ENCODE data around the gene TMEM179B.
"Not testable (repeated sequence)": the region's sequence is repeated elsewhere in the genome, so short reads cannot be mapped to it uniquely, and the experiment has no call there.

The TMEM179B gene

DNA sequence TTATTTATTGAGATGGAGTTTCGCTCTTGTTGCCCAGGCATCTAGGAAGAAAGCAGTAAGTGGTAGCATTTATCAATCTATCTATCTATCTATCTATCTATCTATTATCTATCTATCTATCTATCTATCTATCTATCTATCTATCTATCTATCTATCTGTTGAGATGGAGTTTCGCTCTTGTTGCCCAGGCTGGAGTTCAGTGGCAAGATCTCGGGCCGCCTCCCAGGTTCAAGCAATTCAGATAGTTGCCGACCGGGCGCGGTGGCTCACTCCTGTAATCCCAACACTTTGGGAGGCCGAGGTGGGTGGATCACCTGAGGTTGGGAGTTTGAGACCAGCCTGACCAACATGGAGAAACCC lies 26.4 kb upstream of the TMEM179B start:
- not testable (repeated sequence) for H3K9me3 ChIP-seq (ENCODE audit: control insufficient read depth, low read length); H3K27ac ChIP-seq (ENCODE audit: insufficient read depth, low read depth, low read length, poor library complexity, severe bottlenecking); H3K4me1 ChIP-seq (ENCODE audit: control insufficient read depth, insufficient read depth, low read length); H3K27me3 ChIP-seq (ENCODE audit: control insufficient read depth, insufficient read depth, low read length, poor library complexity, severe bottlenecking); H3K36me3 ChIP-seq (ENCODE audit: control insufficient read depth, insufficient read depth, low read length); H3K4me3 ChIP-seq (ENCODE audit: insufficient read depth, low read depth, low read length)
- WGBS, 2 experiments = 44 to 48% methylated on average over 8 of the region's 9 CpGs

DNA sequence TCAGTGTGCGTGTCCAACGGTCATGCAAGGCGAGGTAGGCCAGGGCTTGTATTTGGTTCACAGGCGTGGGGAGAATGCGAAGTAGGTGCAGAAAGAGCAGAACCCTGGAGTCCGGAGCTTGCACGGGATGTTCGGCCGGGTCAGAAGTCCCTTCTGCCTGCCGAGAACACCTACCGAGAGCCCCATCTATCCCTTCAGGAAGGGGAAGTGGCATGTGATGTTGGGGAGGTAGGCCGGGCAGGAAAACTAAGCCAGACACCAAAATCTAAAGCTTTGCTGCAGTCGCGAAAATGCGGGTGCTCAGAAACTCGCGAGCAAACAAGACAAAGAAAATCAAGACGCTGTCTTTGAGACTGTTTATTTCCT lies 16.4 kb upstream of the TMEM179B start:
- Histone ChIP-seq H3K27ac (ENCODE audit: insufficient read depth, low read depth, low read length, poor library complexity, severe bottlenecking) (peak overlapping the region; percentile 89), H3K36me3 (ENCODE audit: control insufficient read depth, insufficient read depth, low read length) (peaks cover 13% of the 10 kb centered on the region), H3K4me3 (ENCODE audit: insufficient read depth, low read depth, low read length) (peak overlapping the region; percentile 83), H3K27me3 (ENCODE audit: control insufficient read depth, insufficient read depth, low read length, poor library complexity, severe bottlenecking) (no peaks in the 10 kb centered on the region), H3K4me1 (ENCODE audit: control insufficient read depth, insufficient read depth, low read length) (peaks cover 10% of the 10 kb centered on the region), H3K9me3 (ENCODE audit: control insufficient read depth, low read length) (no peaks in the 10 kb centered on the region)
- 14 to 15% methylated on average over 18 of the region's 18 CpGs for WGBS, 2 experiments

DNA sequence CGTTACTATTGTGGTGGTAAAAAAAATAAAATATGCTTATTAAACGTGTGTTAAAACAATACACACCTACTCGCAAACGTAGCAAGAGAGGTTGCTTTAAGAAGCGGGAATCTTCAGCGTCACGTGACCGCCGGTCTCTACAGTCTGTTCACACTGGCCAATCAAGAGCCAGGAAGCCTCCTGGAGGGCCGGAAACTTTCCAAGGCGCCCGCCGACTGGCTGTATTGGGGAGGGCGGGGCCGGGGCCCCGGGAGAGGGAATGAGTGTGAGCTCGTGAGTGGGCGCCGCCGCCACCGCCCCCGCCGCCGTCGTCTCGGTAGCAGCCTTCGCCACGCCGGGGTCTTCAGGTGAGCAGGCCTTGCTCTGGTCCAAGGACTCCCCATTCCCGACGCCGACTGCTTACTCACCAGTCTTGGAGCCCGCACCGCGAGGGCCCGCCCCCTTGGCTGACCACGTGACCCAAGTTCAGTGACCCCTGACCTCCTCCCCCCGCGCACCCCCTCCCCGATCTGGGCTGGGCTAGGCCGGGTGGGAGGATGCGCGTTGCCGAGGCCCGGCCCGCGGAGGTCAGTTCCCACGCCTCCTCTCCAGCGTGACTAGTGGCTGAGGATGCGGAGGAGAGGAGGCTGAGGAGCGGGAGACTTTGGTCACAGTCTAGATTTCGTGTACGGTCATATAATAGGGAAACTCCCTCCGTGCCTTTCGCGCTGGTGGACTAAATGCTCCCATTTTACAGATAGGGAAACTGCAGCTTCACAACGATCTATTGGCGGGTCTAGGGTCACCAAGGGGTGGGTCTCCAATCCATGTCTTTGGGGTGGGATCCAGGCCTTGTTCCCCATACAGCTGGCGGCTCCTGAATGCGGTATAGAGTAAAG lies 15.8 kb upstream of the TMEM179B start, which contains the start of gene TAF6L:
Gene TAF6L (plus strand): TSS at position 253 of the 878 bp plus-strand sequence. CDS start 4,388 bp downstream, outside the sequence.
- Histone ChIP-seq H3K4me1 (ENCODE audit: control insufficient read depth, insufficient read depth, low read length) (peaks cover 10% of the 10 kb centered on the region), H3K4me3 (ENCODE audit: insufficient read depth, low read depth, low read length) (peak within 1 kb of the TSS; percentile 83), H3K36me3 (ENCODE audit: control insufficient read depth, insufficient read depth, low read length) (peaks cover 14% of the 10 kb centered on the region), H3K27ac (ENCODE audit: insufficient read depth, low read depth, low read length, poor library complexity, severe bottlenecking) (peak within 1 kb of the TSS; percentile 89), H3K27me3 (ENCODE audit: control insufficient read depth, insufficient read depth, low read length, poor library complexity, severe bottlenecking) (no peaks in the 10 kb centered on the region), H3K9me3 (ENCODE audit: control insufficient read depth, low read length) (no peaks in the 10 kb centered on the region)
- 1 to 2% methylated on average over 59 to 60 of the region's 60 CpGs for WGBS, 2 experiments

GRCh38 chr11:62774407-62774806 lies 12.8 kb upstream of the TMEM179B start:
- 94 to 96% methylated on average over 6 of the region's 6 CpGs for WGBS, 2 experiments
- no peaks in the 10 kb centered on the region for H3K9me3 ChIP-seq (ENCODE audit: control insufficient read depth, low read length)
- H3K27ac ChIP-seq (ENCODE audit: insufficient read depth, low read depth, low read length, poor library complexity, severe bottlenecking) = no peak overlapping the region
- no peak overlapping the region for H3K4me3 ChIP-seq (ENCODE audit: insufficient read depth, low read depth, low read length)
- H3K27me3 ChIP-seq (ENCODE audit: control insufficient read depth, insufficient read depth, low read length, poor library complexity, severe bottlenecking) = no peaks in the 10 kb centered on the region
- peaks cover 10% of the 10 kb centered on the region for H3K4me1 ChIP-seq (ENCODE audit: control insufficient read depth, insufficient read depth, low read length)
- H3K36me3 ChIP-seq (ENCODE audit: control insufficient read depth, insufficient read depth, low read length) = peaks cover 26% of the 10 kb centered on the region

- no peaks in the 10 kb centered on the region for H3K27me3 ChIP-seq (ENCODE audit: control insufficient read depth, insufficient read depth, low read length, poor library complexity, severe bottlenecking)
- H3K36me3 ChIP-seq (ENCODE audit: control insufficient read depth, insufficient read depth, low read length) = peaks cover 26% of the 10 kb centered on the region
- H3K4me3 ChIP-seq (ENCODE audit: insufficient read depth, low read depth, low read length) = no peak overlapping the region
- WGBS, 2 experiments = 96 to 97% methylated on average over 17 of the region's 17 CpGs
- H3K4me1 ChIP-seq (ENCODE audit: control insufficient read depth, insufficient read depth, low read length) = peaks cover 3% of the 10 kb centered on the region
- H3K27ac ChIP-seq (ENCODE audit: insufficient read depth, low read depth, low read length, poor library complexity, severe bottlenecking) = no peak overlapping the region
- no peaks in the 10 kb centered on the region for H3K9me3 ChIP-seq (ENCODE audit: control insufficient read depth, low read length)
Measured at GRCh38 chr11:62775646-62776045, 11.6 kb upstream of the TMEM179B start.

- WGBS, 2 experiments = 95 to 96% methylated on average over 2 of the region's 2 CpGs
- peaks cover 34% of the 10 kb centered on the region for H3K36me3 ChIP-seq (ENCODE audit: control insufficient read depth, insufficient read depth, low read length)
- no peaks in the 10 kb centered on the region for H3K9me3 ChIP-seq (ENCODE audit: control insufficient read depth, low read length)
- no peak overlapping the region for H3K27ac ChIP-seq (ENCODE audit: insufficient read depth, low read depth, low read length, poor library complexity, severe bottlenecking)
- H3K4me3 ChIP-seq (ENCODE audit: insufficient read depth, low read depth, low read length) = no peak overlapping the region
- H3K27me3 ChIP-seq (ENCODE audit: control insufficient read depth, insufficient read depth, low read length, poor library complexity, severe bottlenecking) = no peaks in the 10 kb centered on the region
- H3K4me1 ChIP-seq (ENCODE audit: control insufficient read depth, insufficient read depth, low read length) = no peaks in the 10 kb centered on the region
Measured at GRCh38 chr11:62777389-62777788, 9.8 kb upstream of the TMEM179B start.

GRCh38 chr11:62778441-62778840 lies 8.8 kb upstream of the TMEM179B start:
- H3K4me3 ChIP-seq (ENCODE audit: insufficient read depth, low read depth, low read length) = no peak overlapping the region
- H3K4me1 ChIP-seq (ENCODE audit: control insufficient read depth, insufficient read depth, low read length) = no peaks in the 10 kb centered on the region
- H3K27ac ChIP-seq (ENCODE audit: insufficient read depth, low read depth, low read length, poor library complexity, severe bottlenecking) = no peak overlapping the region
- peaks cover 39% of the 10 kb centered on the region for H3K36me3 ChIP-seq (ENCODE audit: control insufficient read depth, insufficient read depth, low read length)
- no peaks in the 10 kb centered on the region for H3K9me3 ChIP-seq (ENCODE audit: control insufficient read depth, low read length)
- no peaks in the 10 kb centered on the region for H3K27me3 ChIP-seq (ENCODE audit: control insufficient read depth, insufficient read depth, low read length, poor library complexity, severe bottlenecking)
- WGBS, 2 experiments = 93 to 94% methylated on average over 3 of the region's 3 CpGs

DNA sequence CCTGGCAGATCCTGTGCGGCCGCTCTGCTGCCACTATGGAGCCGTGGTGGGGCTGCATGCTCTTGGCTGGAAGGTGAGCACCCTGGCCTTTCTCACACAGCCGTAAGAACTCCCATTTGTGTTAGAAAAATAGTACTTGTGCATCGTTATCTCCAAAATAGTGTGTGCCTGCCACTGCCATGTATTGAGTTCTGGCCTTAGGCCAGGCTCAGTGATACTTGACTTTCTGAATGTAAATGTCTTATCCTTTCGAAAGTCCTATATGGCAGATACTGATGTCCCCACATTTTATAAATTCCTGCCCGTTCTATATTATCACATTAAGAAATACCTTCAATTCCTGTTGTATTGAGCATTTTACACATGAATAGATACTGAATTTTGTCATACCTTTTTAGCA lies 4.4 kb upstream of the TMEM179B start:
- H3K27me3 ChIP-seq (ENCODE audit: control insufficient read depth, insufficient read depth, low read length, poor library complexity, severe bottlenecking) = no peaks in the 10 kb centered on the region
- no peak overlapping the region for H3K27ac ChIP-seq (ENCODE audit: insufficient read depth, low read depth, low read length, poor library complexity, severe bottlenecking)
- H3K4me1 ChIP-seq (ENCODE audit: control insufficient read depth, insufficient read depth, low read length) = peaks cover 3% of the 10 kb centered on the region
- H3K9me3 ChIP-seq (ENCODE audit: control insufficient read depth, low read length) = no peaks in the 10 kb centered on the region
- 94 to 97% methylated on average over 7 of the region's 7 CpGs for WGBS, 2 experiments
- peaks cover 23% of the 10 kb centered on the region for H3K36me3 ChIP-seq (ENCODE audit: control insufficient read depth, insufficient read depth, low read length)
- H3K4me3 ChIP-seq (ENCODE audit: insufficient read depth, low read depth, low read length) = no peak overlapping the region

DNA sequence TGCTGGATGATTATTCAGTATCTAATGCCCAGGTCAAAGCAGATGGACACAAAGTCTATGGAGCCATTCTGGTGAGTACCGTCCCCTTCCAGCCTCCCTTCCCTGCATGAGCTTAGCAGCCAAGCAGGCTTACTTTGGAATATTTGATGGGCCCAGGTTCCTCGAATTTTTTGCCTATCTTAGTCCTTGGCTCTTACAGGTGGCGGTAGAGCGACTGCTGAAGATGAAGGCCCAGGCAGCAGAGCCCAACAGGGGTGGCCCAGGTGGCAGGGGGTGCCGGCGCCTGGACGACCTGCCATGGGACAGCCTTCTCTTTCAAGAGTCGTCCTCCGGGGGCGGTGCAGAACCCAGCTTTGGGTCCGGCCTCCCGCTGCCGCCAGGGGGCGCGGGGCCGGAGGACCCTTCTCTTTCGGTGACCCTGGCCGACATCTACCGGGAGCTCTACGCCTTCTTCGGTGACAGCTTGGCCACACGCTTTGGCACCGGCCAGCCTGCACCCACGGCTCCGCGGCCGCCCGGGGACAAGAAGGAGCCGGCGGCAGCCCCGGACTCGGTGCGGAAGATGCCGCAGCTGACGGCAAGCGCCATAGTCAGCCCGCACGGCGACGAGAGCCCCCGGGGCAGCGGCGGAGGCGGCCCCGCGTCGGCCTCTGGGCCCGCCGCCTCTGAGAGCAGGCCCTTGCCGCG lies 741 bp upstream of the TMEM179B start:
- H3K4me3 ChIP-seq (ENCODE audit: insufficient read depth, low read depth, low read length) = peak overlapping the region; percentile 99
- no peaks in the 10 kb centered on the region for H3K9me3 ChIP-seq (ENCODE audit: control insufficient read depth, low read length)
- peaks cover 20% of the 10 kb centered on the region for H3K36me3 ChIP-seq (ENCODE audit: control insufficient read depth, insufficient read depth, low read length)
- 5% methylated on average over 51 of the region's 51 CpGs for WGBS, 2 experiments
- peaks cover 9% of the 10 kb centered on the region for H3K4me1 ChIP-seq (ENCODE audit: control insufficient read depth, insufficient read depth, low read length)
- no peaks in the 10 kb centered on the region for H3K27me3 ChIP-seq (ENCODE audit: control insufficient read depth, insufficient read depth, low read length, poor library complexity, severe bottlenecking)
- H3K27ac ChIP-seq (ENCODE audit: insufficient read depth, low read depth, low read length, poor library complexity, severe bottlenecking) = peak overlapping the region; percentile 91

GRCh38 chr11:62788991-62789390 lies 1.8 kb downstream of the TMEM179B start:
- H3K27me3 ChIP-seq (ENCODE audit: control insufficient read depth, insufficient read depth, low read length, poor library complexity, severe bottlenecking) = no peaks in the 10 kb centered on the region
- no peak overlapping the region for H3K4me3 ChIP-seq (ENCODE audit: insufficient read depth, low read depth, low read length)
- no peaks in the 10 kb centered on the region for H3K9me3 ChIP-seq (ENCODE audit: control insufficient read depth, low read length)
- peaks cover 9% of the 10 kb centered on the region for H3K4me1 ChIP-seq (ENCODE audit: control insufficient read depth, insufficient read depth, low read length)
- WGBS, 2 experiments = 85 to 97% methylated on average over 5 of the region's 5 CpGs
- H3K27ac ChIP-seq (ENCODE audit: insufficient read depth, low read depth, low read length, poor library complexity, severe bottlenecking) = no peak overlapping the region
- H3K36me3 ChIP-seq (ENCODE audit: control insufficient read depth, insufficient read depth, low read length) = peaks cover 8% of the 10 kb centered on the region

Measured in ectodermal cell (in vitro differentiated cells).